Activated CD8-positive, alpha-beta memory T cell treated with anti-CD3 and anti-CD28 coated beads, Interleukin-2, amount 50 U/mL, for 4 hours (primary cell): Measurements from ENCODE around the gene UBE2G2.

Source experiments
- DNase-seq: peaks from one replicate; pipeline ENCODE4 v3.0.0-alpha.2; 2020

UBE2G2 gene

DNA sequence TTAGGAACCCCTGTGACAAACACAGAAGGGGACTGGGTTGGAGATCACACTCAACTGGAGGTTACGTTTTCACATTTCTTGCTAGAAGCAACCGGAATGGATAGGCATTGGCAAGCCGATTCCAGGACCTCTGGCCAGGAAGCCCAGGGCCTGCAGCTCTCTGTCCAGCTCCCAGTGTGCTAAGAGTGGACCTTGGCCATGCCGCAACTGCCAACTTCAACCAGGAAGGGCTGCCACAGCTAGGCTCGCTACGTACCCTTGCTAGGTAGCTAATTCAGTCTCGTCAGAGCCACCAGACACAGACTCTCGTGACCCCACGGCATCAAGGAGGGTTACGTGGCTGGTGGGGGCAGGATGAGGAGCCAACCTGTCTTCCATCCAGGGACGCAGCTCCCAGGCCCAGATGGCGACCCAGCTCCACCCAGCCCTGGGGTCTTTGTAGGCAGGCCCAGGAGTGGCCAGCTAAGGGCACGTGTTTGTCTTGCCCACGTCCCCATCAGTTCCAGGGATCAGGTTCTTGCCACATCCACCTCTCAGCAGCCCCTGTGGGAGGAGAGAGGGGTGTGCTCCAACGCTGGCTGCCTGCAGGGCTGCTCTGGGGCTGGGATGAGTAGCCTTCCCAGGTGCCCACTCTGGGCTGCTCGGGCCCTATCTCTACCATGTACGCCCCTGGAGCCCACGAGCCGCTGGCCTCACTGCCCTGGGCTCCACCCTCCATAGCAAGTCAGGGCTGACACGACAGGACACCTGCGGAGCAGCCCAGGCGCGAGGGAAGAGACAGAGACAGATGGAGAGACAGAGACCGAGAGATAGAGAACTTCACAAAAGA lies 39.2 kb downstream of the UBE2G2 start:
- no peak for DNase-seq

DNA sequence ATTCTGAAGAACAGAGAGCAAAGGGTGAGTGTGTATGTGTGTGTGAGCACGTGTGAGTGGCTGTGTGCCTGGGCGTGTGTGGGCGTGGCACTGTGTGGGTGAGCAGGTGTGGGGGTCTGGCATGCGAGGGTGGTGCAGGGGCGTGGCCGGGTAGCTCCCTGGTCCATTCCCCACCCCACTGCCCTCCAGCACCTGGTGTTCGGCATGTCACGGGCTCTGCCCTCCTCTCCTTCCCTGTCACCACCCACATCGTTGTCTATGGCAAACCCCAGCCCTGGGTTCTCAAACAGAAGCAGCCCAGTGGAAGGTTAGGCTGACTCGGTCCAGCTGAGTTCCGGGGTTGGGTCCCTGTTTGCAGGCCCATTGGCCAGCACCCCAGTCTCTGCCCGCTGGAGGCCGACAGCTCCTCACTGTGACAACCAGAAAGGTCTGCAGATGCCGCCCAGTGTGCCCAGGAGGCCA lies 39.8 kb downstream of the UBE2G2 start:
- no peak for DNase-seq

DNA sequence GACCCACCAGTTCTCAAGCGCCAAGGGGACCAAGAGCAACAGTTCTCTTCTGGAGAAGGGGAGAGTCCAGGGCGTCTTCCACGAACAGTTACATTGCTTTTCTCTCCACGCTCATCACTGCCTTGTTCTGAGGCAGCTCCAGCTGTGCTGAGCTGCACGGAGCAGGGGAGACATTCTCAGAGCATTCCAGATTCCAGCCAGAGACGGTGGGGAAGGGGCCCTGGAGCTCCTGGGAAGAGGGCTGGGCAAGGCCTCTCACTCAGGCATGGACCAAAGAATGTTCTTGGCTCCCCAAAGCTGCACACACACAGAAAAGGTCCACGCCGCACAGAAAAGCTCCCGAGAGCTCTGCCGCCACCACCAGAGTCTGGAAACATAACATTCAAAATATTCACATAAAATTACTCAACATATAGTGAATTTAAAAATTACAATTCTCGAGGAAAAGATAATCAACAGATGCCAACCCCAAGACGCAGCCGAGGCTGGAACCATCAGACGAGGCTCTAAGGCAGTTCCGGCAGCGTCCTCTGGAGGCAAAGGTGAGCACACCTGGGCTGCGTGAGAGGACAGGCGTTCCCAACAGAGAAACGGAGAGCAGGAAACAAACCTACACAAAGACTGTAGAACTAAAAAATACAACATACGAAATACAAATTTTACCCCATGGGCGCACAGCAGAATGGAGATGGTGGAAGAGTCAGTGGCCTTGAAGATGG lies 40.5 kb downstream of the UBE2G2 start:
- DNase-seq = no peak

DNA sequence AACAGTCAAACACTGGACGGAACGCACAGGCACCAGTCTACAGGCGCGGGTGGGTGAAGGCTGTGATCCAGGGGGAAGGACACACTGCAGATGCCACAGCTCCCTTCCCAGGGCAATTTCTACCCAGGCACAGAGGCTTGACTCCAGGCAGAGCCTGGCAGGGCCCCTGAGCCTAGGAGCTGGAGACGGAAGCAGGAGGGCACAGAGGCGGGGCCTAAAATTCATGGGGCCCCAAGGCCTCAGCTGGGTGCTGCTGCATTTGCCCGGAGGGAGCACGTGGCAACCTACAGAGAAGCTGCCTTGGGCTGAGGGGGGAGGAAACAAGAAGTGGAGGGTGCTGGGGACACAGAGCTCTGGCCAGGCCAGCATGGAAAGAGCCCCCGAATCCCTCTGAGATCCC lies 41.2 kb downstream of the UBE2G2 start:
- no peak for DNase-seq

DNA sequence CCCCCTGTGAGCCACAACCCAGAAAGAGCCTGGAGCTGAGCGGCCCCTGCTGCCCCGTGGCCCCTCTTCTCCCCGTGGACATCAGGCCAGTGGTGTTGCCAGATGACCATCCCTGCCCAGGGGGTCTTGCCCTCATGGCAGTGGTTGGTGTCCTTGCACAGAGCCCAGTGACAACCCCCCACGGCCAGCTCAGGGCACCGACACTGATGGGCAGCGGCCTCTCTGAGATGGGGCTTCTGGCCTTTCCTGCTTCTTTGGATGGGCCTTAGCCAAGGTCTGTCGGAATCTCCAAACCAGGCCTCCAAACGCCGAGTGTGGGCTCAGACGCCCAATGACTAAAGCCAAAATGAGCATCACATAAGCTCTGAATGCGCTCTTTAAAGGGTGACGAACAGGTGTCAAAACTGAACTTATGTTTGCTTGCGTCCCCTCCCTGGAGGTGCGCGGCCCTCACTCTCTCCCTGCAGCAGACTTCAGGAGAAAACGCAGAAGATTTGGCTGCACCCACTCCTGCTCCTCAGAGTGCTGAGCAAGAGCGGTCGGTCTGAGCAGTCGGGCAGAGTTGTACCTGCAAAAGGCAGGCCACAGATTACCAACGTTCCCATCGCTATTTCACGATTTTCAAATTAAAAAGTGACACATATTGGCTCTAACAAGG lies 41.9 kb downstream of the UBE2G2 start:
- no peak for DNase-seq

DNA sequence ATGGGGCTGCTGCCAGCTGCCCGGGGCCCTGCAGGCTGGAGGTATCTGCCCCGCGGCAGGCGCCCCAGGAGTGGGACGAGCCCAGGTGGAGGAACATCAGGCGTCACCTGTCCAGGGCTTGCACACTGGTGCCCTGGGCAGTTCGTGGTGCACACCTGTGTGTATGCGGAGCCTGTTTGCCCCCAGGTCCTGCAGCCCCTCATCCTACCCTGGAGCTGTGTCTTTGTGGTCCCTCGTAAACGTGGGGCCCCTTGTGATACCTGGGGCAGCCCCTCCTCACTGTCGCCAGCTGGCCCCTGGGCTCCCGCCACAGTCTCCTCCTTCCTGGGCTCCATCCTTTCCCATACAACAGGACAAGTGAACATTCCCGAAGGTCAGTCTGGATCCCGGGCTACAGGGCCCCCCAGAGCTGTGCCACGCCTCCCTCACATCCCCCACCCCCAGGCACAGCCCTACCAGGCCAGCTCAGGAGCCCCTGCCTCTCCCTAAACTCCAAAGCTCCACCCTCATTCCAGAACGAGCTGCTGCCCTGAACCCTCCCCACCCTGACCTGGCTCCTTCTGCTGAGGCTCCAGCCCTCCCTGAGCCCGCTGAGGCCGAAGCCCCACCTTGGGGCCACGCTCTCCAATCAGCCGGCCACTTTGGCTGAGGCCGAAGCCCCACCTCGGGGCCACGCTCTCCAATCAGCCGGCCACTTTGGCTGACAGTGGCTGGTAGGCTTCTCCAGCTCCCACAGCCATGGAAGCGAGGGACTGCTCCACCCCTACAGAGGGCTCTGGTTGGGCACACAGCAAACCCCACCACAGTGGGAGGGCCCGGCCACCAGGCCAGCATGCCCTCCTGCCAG lies 42.6 kb downstream of the UBE2G2 start:
- no peak for DNase-seq

DNA sequence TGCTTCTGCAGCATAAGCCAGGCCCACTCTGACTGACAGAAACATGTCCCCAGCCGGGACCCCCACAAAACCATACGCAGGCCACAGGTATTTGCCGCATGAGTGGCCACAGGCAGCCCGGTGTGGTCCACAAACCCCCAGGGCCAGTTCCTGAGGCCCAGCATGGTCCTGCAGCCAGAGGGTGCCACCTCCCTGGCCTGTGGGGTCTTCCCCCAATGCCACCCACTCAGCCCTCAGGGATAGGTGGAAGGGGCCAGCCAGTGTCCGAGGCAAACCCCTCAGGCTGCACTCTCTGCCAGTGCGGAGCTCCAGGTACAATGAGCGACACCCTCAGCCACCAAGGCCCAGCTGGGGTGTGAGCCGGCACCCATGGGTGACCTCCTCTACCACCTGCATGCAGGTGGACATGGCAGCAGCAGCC lies 43.5 kb downstream of the UBE2G2 start:
- no peak for DNase-seq

DNA sequence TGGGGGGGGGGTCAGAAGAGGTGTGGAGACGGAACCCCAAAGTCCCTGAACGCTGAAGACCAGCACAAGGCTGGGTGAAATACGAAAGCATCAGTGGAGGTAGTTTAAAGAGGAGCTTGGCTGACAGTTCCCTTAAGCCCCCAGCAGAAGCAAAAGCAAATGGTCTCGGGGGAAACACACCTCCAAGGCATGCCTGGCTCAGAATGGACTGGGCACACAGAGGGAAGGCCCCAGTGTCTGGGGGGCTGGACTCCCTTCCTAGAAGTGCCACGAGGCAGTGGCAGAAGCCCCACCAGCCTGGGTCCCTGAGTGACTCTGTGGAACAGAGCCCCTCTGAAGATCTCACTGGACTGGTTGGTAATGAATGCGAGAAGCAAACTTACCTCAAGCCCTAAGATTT lies 43.9 kb downstream of the UBE2G2 start:
- DNase-seq = no peak

DNA sequence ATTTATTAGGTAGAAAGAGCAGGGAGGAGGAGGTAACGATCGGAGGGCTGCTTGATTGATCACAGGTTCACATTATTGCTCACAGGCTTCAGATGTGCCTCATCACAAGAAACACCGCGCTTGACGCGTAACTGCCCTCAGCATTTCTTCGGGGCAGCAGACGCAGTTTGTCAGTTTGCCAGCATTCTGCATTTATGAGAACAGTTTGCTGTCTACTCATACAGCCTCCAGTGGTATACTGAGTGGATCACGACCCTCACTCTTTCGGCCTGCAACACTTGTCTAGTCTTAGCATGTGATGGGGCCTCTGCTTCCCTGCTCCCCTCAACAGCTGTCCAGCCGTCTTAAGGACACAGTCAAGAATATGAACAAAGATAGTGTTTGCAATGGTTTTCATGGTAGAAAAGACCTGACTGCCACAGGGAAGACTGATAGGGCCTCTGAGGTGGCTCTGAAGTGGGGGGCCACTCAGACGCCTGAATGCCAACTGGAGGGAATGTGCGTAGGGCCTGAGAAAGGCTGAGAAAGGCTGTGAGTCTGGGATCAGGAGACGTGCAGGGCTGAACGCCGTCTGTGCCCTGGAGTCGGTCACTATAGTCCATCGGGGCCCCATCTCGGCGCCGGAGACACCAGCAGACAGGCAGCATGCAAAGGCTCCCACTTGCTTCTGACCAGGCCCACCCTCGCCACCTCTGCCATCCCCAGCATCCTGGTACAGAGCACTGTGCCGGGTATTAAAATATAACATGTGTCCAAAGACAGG lies 45.0 kb downstream of the UBE2G2 start:
- no peak for DNase-seq

DNA sequence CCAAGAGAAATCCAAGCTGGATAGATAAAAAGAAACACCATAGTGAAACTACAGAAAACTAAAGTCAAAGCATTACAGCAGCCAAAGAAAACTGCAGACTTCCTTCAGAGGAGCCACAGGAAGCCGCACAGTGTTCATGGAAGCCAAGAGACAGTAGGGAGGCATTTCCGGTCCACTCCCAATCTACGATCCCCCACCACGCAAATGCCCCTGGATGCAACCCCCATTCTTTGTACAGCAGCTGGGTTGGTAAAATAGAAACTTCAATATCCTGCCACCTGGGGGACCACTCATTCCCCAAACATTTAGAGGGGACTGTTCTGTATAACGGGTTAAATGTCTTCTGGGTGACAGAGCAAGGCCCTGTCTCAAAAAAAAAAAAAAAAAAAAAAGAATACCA lies 46.4 kb downstream of the UBE2G2 start:
- no peak for DNase-seq

DNA sequence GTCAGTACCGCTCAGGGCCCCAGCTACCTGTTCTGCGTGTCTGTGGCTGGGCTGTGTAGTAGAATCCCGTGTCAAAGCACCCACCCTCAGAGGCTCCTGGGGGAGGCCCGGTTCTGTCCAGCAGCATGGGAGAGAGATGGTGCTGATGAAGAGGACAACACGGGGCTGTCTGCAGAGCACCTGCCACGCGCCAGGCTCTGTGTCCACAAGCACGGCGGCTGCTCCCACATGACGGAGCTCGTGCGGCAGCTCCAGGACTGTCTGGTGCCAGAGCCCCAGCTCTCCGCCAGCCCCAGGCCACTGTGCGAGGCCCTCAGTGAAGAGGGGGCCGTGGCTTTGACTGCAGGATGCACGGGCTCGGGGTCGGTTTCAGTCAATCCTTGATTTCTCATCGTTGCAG lies 48.3 kb downstream of the UBE2G2 start:
- no peak for DNase-seq

DNA sequence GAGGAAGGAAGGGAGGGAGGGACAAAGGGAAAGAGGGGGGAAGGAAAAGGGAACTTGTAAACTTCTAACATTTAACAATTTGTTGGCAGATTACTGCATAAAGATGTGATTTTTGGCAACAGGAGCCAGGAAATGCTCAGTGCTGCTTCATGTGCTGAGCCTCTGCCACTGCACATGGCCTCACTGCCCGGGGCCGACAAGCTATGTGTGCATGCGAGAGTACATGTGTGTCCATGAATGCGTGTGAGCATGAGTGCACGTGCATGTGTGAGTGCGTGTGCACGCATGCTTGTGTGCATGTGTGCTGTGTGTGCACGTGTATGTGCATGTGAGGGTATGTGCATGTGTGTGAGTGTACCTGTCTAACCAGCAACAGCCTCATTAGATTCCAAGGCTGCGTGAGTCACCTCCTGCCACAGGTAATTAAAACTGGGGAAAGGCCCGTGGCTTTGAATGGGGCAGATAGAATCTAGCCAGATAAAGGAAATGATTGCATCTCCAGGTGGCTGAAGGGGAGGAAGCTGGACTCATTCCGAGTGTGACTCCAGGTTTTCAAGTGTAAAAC lies 48.9 kb downstream of the UBE2G2 start:
- no peak for DNase-seq

DNA sequence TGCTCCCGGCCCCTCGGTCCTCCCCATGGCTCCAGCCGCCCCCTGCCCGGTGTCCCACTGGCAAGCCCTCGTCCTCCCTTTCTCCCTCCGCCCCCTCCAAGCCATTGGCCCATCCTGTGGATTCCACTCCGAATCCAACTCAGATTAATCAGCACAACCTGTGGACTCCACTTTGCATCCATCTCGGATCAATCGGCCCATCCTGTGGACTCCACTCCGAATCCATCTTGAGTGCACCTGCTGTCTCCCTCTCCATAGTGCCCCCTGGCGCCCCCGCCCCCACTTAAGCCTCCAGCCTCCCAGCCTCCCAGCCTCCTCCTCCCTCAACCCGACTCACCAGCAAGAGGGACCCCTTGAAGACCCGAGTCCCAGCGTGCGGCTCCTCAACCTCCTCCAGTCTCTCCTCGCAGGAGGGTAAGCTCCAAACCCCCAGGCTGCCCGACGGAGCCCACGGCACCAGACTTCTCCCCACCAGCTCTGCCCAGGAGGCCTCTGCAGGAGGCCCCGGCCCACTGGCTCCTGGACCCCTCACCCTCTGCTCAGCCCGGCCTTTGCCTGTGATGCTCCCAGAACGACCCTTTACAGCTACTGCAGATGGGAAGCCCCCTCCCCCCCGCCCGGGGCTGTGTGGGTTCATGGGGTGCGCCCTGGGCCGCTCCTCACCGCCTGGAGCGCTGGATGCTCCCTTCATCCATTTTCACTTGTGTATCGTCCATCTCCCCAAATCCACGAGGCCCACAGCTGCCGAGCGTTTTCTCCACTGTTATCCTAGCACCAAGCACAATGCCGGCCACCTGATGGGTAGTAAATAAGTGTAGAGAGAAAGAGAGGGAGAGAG lies 49.6 kb downstream of the UBE2G2 start:
- no peak for DNase-seq

DNA sequence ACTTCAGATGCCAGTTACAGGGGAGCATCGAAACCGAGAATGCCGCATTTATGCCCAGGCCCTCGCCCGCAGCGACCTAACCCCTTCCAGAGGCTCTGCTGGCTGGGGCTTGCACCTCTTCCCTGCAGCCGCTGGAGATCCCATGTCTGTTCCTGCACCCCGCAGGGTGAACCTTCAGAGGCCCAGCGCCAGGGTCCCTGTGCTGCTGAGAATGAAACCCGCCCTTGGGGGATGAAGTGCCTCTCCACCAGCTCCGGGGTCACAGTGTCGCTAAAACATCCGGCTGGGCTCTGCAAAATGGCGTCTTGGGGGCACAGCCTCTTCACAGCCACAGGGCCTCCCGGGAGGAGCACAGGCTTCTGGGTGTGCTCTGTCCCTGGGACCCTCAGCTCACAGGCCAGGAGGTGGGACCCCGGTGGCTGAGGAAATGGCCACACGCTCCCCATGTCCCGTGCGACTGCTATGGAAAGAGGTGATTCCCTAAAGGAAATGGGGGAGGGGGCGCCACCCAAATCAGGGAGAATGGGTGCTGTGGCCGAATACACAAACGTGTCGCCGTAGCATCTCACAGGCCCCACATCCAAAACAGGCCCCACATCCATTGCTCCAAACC lies 50.3 kb downstream of the UBE2G2 start:
- DNase-seq = no peak

DNA sequence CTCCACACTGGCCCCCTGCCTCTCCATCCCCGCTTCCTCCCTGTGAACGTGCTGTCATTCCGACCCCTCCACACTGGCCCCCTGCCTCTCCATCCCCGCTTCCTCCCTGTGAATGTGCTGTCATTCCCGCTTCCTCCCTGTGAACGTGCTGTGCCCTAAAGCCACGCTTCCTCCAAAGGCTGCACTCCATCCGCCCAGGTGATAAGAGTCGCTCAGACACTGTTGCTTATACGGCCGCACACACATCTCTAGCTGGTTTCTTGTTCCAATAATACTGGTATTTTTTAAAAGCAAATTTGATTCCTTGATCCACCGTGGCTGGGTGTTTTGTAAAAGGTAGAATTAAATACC lies 51.0 kb downstream of the UBE2G2 start:
- DNase-seq = no peak

DNA sequence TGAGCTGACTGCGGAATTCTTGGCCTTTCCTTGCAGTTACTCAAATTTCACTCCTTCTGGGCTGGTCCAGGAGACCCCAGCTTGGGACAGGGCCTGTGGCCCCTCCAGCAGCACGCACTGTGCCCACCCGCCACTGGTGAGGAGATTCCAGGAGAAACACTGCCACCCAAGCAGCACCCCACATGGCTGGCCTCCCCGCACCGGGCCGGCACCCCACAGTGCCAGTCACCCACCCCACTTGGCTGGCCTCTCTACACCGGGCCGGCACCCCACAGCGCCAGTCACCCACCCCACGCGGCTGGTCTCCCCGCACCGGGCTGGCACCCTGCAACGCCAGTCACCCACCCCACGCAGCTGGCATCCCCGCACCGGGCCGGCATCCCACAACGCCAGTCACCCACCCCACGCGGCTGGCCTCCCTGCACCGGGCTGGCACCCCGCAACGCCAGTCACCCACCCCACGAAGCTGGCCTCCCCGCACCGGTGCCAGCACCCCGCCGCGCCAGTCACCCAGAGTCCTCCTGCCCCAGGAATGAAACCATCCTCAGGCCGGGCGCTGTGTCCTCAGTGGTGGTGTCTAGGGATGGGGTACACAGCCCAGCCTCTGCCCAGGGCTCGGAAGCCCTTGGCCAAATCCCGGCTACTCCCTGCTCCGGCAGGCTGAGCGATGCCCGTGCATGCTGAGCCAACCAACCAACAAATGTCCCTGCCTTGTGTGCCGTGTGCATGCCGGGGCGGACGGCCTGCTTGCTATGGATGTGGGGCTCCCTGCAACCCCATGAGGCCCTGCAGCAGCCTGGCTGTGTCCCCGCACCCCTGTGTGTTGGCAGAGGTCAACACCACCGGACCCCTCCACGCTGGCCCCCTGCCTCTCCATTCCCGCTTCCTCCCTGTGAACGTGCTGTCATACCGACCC lies 51.6 kb downstream of the UBE2G2 start:
- no peak for DNase-seq

DNA sequence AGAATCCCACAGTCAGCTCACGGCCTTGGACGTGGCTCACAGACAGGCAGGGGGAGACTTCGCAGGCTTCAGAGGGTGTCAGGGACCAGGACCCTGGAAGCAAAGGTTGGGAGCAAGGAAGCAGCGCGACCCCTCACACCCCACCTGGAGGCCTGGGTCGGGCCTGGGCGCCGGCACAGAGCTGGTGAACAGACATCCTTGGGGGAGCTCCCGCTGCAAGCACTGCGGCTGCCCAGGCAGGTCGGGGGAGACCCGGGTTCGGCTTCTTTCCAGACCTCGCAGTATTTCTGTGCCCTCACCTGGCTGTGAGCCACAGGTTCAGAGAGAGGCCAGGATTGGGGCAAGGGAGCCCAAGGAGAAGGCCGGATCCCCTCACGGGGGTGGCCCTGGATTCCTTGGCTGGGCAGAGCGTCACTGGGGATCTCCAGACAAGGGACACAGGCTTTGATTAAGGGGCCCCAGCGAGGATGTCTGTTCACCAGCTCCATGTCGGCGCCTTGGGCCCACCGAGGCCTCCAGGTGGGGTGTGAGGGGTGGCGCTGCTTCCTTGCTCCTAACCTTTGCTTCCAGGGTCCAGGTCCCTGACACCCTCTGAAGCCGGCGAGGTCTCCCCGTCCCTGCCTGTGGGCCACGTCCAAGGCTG lies 52.4 kb downstream of the UBE2G2 start:
- DNase-seq = no peak

DNA sequence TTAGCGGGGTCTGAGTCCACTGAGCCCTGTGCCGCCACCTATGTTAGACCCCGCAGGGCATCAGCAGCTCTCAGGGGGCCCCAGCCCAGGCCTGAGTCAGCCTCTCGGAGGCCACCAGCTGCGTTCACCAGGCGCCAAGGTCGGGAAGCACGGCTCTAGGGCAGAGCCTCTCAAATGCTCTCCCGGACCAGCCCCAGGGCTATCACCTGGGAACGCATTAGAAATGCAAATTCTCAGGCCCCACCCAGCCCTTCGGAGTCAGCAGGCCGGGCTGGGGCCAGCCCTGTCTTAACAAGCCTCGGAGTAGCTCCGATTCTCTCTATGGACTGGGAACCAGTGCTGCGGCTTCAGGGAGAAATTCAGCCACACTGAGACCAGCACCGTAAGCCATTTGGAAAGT lies 53.0 kb downstream of the UBE2G2 start:
- no peak for DNase-seq
